GM19193 (cell line): ENCODE measurements around the gene PDZD2.

Experiments
- POLR2A ChIP-seq: IDR thresholded peaks from 4 replicates; pipeline ENCODE4 v1.6.1; 2011; ENCODE audit not compliant: insufficient read depth, insufficient read length; ENCODE audit errors: extremely low read depth

PDZD2 gene

GRCh38 chr5:31758803-31759425, 120.0 kb downstream of the PDZD2 start:
- no peak for TF ChIP-seq POLR2A

- TF ChIP-seq POLR2A, result no peak
Measured at GRCh38 chr5:31759925-31760324, 121.0 kb downstream of the PDZD2 start.

- no peak for TF ChIP-seq POLR2A
Measured at GRCh38 chr5:31761877-31762276, 122.9 kb downstream of the PDZD2 start.

GRCh38 chr5:31763424-31763823, 124.5 kb downstream of the PDZD2 start:
- no peak for TF ChIP-seq POLR2A

- TF ChIP-seq POLR2A, result no peak
Measured at GRCh38 chr5:31767335-31768031, 128.6 kb downstream of the PDZD2 start.

- TF ChIP-seq POLR2A, result no peak
Measured at GRCh38 chr5:31768046-31768445, 129.1 kb downstream of the PDZD2 start.

- no peak for TF ChIP-seq POLR2A
Measured at GRCh38 chr5:31768784-31769183, 129.9 kb downstream of the PDZD2 start.

- TF ChIP-seq POLR2A, result no peak
Measured at GRCh38 chr5:31769530-31769929, 130.6 kb downstream of the PDZD2 start.

GRCh38 chr5:31770132-31770720, 131.3 kb downstream of the PDZD2 start:
- TF ChIP-seq POLR2A, result no peak

- TF ChIP-seq POLR2A, result no peak
Measured at GRCh38 chr5:31770998-31771397, 132.1 kb downstream of the PDZD2 start.

- no peak for TF ChIP-seq POLR2A
Measured at GRCh38 chr5:31771500-31771899, 132.6 kb downstream of the PDZD2 start.

GRCh38 chr5:31776976-31777651, 138.2 kb downstream of the PDZD2 start:
- no peak for TF ChIP-seq POLR2A

GRCh38 chr5:31781772-31782171, 142.8 kb downstream of the PDZD2 start:
- no peak for TF ChIP-seq POLR2A

- TF ChIP-seq POLR2A, result no peak
Measured at GRCh38 chr5:31783086-31783645, 144.2 kb downstream of the PDZD2 start.

- no peak for TF ChIP-seq POLR2A
Measured at GRCh38 chr5:31783731-31784130, 144.8 kb downstream of the PDZD2 start.
